ENCODE measurements around the gene NTN5. TPM values are rescaled to one million over a fixed set of nuclear protein-coding genes. Genes with fewer than 3 reads are reported as not detected.

NTN5 gene
- total and polyA plus RNA-seq, 10 of the 15 experiments (the other 5 are each of a cell fraction or from before 2014, with no cell fraction given), result 0.07 to 0.22 TPM; not detected in 8

GRCh38 chr19:48619692-48620585, 52.9 kb downstream of the NTN5 start (continued):
- TF ChIP-seq SUPT20H (IDR thresholded peaks at IDR 0.05; ENCODE audit: borderline replicate concordance, control insufficient read depth, low read depth, low read length), result no peak
- no peak for TF ChIP-seq BCLAF1 (IDR thresholded peaks at IDR 0.05)

- in situ Hi-C loops (cut with MboI), result no loop called here
- H3K9ac ChIP-seq (ENCODE audit: control insufficient read depth, insufficient read depth, low read length), result peak within 1 kb of the TSS; percentile 99
- BruUV-seq (replicated peaks), result no TSS peak
- intact Hi-C loops (cut with micrococcal nuclease; ENCODE audit: unreplicated experiment), result no loop called here
- FAIRE-seq, result peak; percentile 97
- H3K79me2 ChIP-seq (ENCODE audit: control insufficient read depth, insufficient read depth, low read length), result peaks cover 55% of the 10 kb centered on the region
- H4K20me1 ChIP-seq (ENCODE audit: control insufficient read depth, insufficient read depth), result peaks cover 14% of the 10 kb centered on the region
- ChIA-PET CTCF (interaction anchor here (0.6 to 1.3 kb wide), 6 partner anchors 14 to 353 kb away, joined by 3 to 6 read pairs (median 3); partner anchors contain the start of gene CA11), RAD21 (ENCODE audit: unreplicated experiment) (interaction anchor here (0.6 to 1.6 kb wide), 8 partner anchors 9 to 710 kb away, joined by 3 to 15 read pairs (median 6); no protein-coding TSS in a partner anchor), SMC1A (ENCODE audit: uncharacterized antibody, unreplicated experiment) (interaction anchor here (0.7 to 2.7 kb wide), 4 partner anchors 15 to 112 kb away, joined by 3 to 15 read pairs (median 4); no protein-coding TSS in a partner anchor), POLR2A (interaction anchor here (0.6 to 6.6 kb wide), 15 partner anchors 10 to 1357 kb away, joined by 3 to 62 read pairs (median 3); partner anchors contain the start of genes CA11, EMP3, GYS1 and RUVBL2)
- H3K9me3 ChIP-seq (replicated peaks; ENCODE audit: control insufficient read depth, insufficient read depth, low read length), result no peaks in the 10 kb centered on the region
- under 1% methylated on average over 69 of the region's 69 CpGs for WGBS (ENCODE audit: insufficient coverage, insufficient replicate concordance, low lambda C conversion rate, missing lambda C conversion rate)
- peak; percentile 85 for ATAC-seq
- peak within 1 kb of the TSS; percentile 99 for H3K4me3 ChIP-seq
- H3K27me3 ChIP-seq (replicated peaks in 1 of 2; ENCODE audit: control insufficient read depth in 2 of 2, insufficient read depth in 2 of 2, low read length in 1 of 2), result no peaks in the 10 kb centered on the region
- peaks cover 24% of the 10 kb centered on the region for H3K4me1 ChIP-seq (ENCODE audit: control insufficient read depth, insufficient read depth, low read length)
- H3K36me3 ChIP-seq (ENCODE audit: control insufficient read depth in 2 of 2, insufficient read depth in 2 of 2, low read length in 1 of 2), result peaks cover 27% of the 10 kb centered on the region in 2 experiments
- peak; percentile 98 for DNase-seq (ENCODE audit: low read depth, low spot score)
- peak within 1 kb of the TSS; percentile 82 for H2AFZ ChIP-seq (ENCODE audit: control insufficient read depth, low read depth, low read length)
- H3K4me2 ChIP-seq (ENCODE audit: control insufficient read depth, insufficient read depth), result peak within 1 kb of the TSS; percentile 88
- H3K27ac ChIP-seq (ENCODE audit: control insufficient read depth, insufficient read depth), result peak within 1 kb of the TSS; percentile 95
- TF ChIP-seq JUNB (IDR thresholded peaks at IDR 0.05) (0 out of 2 replicates have a peak, but pooled peaks have one; percentile 62), RAD51 (IDR thresholded peaks at IDR 0.05) (no peak), MTA2 (IDR thresholded peaks at IDR 0.05; ENCODE audit: low read depth) (no peak; the same call in 1 of the 2 replicates), CTCF (IDR thresholded peaks at IDR 0.05 in 2 of 3, conservative IDR thresholded peaks at IDR 0.05 in 1 of 3; ENCODE audit: control insufficient read depth in 2 of 3, extremely low read depth in 1 of 3, insufficient read depth in 1 of 3, low read depth in 3 of 3, low read length in 3 of 3) (no peak; a peak in 1 of 6 replicates), LARP7 (IDR thresholded peaks at IDR 0.05) (no peak; the same call in 1 of the 2 replicates), ZNF592 (IDR thresholded peaks at IDR 0.05) (peak; percentile 72), YY1 (IDR thresholded peaks at IDR 0.05; ENCODE audit: low read depth, low read length) (peak; percentile 93)
Measured at GRCh38 chr19:48618916-48619691, 53.7 kb downstream of the NTN5 start, which contains the start of the genes RPL18 and SPHK2. RPL18 (minus strand) TSS chr19:48619178; CDS start chr19:48619143, 35 bp downstream. SPHK2 (plus strand) TSS chr19:48619506; CDS start chr19:48620515, 1,009 bp downstream.

Measured in GM12878 (cell line).